NCI-H510A (cell line): ENCODE results near the gene GPC6.

Experiments used
- DNase-seq: peaks from one replicate; lab custom pipeline; 2025; lab: John Stamatoyannopoulos, UW

The GPC6 gene

DNA sequence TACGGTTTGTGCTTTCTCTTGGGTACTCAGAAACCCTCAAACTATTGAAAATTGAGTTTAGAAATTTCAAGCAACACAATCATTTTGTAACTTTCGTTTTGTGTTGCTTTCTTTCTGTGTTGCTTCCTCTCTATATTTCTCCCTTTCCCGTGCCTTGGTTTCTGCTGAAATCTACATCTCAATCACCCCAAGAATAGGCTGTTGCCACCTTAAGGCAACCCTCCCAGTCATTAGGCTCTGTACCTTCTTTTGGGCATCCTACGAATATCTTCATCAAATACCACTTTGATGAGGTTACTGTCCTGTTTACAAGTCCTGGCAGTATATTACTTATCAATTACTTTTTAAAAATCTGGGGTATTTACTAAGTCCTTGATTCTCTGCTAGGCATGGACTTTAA lies 621.6 kb downstream of the GPC6 start:
- DNase-seq, result no peak

DNA sequence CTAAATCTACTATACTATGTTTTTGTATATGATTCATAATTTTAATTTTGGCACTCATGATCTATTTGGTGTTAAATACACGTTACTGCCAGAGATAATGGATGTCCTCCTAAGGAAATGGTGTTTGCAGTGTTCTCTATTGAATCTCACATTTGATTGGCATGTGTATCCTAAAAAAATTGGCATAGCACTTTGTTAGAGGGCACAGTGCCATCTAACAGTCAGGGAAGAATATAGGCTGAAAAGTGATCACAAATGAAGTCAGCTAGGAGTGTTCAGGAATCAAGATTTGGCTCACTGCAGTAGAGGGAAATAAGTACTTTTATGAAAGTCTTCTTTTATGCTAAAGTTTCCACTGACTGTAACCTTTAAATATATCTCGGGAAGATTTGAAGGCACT lies 624.6 kb downstream of the GPC6 start:
- no peak for DNase-seq

DNA sequence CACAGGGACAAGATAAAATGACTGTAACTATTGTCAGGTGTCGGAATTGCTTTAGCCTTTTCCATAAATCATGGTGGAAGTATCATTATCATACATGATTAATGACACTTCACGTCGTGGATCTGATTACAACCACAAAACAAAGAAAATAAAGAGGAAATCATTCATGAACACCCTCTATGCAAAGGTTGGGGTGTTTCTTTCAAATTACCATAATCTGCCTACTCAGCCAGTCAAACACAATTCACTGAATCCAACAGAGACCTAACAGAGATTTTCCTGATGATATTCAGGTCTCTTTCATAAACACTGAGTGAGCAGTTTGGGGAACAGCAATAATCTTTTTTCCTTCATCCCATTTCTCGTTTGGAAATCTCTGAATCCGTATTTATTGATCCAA lies 627.3 kb downstream of the GPC6 start:
- DNase-seq, result no peak

DNA sequence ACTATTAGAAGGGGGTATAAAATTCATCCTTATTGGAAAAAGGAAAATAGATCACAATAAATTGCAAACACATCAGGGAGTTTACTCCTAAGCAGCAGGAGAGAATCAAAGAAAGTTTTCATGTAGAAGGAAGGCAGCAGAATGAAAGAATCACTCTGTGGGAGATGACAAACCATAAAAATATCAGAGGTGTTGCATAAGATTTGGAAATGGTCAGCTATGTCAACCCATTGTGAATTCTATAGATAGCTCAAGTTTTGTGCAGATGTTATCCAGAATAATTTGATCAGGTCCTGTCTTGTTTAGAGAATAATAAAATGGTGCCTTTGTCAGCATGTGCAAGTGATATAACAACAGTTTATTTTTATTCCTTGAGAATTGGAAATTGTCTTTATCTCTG lies 630.5 kb downstream of the GPC6 start:
- no peak for DNase-seq

DNA sequence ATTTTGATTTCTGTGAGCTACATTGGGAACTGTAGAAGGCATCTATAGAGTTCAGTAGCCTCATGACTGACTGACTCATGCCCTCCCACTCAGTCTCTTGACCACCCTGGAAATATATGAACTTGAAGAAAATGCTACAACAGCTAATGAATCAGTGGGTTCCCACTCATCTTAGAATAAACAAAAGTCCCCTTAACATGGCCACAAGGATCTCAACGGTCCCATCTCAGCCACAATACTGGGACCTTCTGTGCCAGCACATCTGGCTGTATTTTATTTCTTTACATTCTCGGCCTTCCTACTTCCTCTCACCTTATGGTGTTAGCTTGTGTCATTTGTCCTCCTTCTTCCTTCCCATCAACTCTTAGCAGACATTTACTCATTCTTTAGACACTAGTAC lies 633.1 kb downstream of the GPC6 start:
- no peak for DNase-seq

DNA sequence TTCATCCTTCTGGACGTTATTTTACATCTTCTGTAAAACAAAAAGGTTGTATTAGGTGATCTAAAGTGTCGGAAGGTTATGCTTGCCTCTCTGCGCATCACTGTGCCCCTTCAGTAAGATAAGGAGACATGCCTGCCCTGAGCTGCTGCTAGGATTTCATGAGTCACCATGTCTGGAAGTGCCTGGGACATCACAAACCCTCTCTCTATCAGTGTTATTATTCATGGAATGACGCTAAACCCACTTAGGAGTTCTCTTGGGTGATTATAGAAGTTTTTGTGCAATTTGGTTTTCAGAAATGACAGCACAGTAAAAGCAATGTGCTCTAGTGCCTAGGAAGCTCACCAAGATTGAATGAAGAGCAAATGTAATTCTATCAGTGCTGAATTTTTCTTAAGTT lies 635.2 kb downstream of the GPC6 start:
- no peak for DNase-seq

DNA sequence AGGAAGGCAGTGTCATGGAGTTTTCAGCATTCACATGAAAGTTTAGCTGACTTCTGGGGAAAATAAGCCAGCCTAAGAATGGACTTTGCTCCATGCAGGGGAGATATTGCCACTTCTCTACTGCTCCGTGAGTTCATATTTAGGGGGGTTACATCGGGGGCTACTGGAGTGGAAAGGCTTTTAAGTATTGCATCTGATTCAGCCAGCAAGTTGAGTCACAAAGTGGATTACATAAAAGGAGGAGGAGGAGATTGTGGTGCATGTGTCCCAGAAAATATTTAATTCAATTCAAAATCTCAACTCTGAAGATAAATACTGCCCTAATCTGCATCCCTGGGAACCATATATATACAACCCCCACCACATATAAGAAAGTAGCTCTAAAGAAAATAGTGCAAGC lies 635.7 kb downstream of the GPC6 start:
- no peak for DNase-seq

DNA sequence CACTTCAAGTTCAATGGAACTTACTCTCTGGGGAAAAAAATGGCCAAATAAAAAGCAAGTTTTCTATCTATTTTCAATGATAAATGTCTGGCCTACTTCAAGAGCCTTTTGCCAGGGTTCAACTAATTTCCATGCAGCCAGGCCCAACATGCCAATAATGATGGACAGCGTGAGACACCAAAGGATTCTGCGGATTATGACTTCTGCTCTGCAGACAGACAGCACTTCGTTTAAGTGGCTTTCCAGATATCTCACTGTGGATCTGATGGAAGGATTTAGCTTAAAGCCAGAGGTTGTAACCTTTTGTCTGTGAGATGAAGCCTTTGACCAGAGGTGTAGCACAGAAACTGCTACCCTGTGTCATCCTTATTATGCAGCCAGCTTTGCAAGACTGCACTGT lies 638.6 kb downstream of the GPC6 start:
- DNase-seq, result no peak

DNA sequence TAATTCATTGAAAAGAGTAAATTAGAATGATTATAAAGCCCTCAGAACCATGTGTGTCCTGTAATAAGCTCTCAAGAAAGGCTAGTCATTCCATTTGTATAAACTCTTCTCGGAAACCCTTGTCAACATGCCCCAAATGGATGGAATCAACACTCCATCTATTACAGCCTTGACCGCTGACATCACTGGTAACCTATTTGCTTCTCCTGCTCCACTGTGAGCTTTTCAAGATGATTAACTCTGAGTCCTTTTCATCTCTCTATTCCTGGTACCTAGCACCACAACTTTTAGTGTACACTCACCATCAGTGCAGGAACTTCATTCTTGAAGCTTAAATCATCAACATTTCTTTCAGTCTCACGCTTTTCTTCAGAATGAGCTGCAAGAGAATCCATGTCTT lies 640.9 kb downstream of the GPC6 start:
- no peak for DNase-seq

DNA sequence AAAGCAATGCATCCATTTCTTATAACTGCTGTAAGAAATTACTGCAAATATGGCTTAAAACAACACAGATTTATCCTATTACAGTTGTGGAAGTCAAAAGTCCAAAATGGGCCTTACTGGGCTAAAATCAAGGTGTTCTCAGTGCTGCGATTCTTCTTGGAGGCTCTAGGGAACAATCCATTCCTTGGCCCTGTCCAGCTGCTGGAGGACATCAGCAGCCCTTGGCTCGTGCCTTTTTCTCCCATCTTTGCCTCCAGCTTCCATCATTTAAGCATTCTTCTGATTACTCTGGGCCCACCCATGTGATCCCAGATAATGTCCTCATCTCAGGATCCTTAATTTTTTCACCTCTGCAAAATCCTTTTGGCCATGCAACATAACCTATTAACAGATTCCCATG lies 645.8 kb downstream of the GPC6 start:
- no peak for DNase-seq

DNA sequence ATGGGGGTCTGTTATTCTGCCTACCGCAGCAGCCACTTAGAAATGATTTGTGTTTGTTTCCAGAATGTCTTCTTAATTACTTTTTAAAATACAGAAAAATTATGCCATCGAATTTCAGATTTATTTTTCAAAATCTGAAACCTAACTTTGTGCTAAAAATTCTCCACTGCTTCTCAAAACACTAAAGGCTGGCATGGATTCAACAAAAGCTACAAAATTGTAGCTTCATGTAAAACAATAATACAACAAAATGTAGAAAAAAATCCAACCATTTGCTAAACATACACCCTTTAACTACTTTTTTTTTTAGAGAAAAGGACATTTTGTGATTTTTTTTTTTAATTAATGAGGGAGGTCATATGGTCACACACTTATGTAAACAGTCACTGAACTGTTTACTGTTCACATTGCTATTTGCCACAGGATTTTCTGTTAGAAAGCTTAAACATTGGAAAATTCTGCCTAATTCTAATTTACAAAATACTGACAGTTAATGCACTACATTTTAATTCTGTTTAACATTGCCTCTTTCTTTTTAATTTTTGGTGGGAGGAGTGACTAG lies 646.3 kb downstream of the GPC6 start:
- DNase-seq, result no peak

DNA sequence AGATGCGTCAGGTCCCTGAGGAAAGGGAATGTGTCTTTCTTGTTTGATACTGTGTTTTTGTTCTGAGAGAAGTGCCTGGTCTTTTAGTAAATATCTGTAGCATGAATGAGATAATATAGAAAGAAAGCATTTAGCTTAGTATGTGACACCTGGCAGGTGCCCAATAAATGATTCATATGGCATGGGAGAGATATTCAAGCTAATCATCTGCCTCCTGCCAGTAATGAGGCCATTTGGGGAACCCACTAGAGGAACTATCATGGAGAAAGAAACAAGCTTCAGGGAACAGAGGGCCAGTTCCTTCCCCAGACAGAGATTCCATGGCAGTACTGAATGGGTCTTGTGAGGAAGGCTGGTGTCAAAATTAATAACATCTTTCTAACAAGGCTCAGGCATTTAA lies 648.9 kb downstream of the GPC6 start:
- DNase-seq, result no peak

DNA sequence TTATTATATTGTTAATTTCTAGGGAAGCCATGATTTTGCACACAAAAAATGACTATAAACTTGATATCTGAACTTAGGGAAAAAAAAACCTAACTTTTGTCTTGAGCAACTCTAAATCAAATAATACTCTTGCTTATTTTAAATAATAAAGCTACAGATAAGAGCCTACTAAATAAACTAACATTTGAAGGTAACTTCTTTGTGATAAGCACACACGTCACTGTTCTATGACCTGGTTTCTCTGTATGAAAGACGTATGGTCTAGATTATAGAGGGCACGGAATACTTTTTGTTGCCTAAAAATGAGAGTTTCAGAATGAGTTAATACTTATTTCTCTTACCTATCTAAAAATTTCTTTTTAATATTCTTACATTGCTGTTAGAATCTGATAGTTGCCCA lies 649.6 kb downstream of the GPC6 start:
- no peak for DNase-seq

DNA sequence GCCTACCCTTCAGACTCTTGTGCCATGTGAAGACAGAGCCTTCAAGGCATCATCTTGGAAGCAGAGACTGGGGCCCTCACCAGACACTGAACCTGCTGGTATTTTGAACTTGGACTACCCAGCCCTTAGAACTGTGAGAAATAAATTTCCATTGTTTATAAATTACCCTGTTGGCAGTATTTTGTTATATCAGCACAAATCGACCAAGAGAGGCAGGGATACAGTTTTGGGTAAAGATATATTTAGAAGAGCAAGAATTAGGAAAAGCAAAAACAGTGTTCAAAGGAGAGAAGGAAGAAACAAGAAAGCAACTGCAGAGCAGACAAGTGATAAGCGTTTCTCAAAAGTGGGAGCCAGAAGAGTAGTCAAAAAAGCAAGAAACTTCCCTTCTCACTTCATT lies 652.1 kb downstream of the GPC6 start:
- DNase-seq, result no peak

DNA sequence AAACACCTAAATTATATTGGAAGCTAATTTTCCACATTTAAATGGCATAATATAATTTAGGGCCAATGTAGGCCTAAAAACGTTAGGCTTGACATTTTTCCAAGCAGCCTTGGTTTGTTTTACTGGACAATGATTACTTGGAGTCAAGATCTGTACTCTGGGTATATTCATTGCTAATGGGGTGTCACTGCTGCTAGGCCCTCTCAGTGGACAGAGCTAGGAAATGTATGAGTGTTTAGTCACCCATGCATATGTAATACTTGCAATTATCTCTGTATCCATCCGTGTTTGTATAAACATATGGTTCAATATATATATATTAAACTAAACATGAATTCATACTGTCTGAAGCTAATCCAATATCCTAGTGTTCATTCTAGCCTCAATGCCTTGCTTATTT lies 654.8 kb downstream of the GPC6 start:
- no peak for DNase-seq

DNA sequence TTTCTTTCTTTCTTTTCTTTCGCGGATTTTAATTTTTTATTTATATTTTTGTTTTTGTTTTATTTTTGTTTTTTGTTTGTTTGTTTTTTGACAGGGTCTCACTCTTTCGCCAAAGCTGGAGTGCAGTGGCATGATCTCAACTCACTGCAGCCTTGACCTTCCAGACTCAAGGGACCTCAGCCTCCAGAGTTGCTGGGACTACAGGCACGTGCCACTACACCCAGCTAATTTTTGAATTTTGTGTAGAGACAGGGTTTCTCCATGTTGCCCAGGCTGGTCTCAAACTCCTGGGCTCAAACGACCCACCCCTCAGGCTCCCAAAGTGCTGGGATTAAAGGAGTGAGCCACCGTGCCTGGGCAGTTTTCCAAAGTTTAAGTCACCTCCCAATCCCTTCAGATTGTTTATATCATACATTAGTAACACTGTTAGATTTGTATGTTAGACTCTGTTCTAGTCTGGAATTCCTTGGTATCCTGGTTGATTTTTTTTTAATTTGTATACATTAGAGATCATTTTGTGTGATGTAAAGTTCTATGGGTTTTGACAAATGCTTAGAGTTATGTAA lies 655.6 kb downstream of the GPC6 start:
- DNase-seq, result no peak

DNA sequence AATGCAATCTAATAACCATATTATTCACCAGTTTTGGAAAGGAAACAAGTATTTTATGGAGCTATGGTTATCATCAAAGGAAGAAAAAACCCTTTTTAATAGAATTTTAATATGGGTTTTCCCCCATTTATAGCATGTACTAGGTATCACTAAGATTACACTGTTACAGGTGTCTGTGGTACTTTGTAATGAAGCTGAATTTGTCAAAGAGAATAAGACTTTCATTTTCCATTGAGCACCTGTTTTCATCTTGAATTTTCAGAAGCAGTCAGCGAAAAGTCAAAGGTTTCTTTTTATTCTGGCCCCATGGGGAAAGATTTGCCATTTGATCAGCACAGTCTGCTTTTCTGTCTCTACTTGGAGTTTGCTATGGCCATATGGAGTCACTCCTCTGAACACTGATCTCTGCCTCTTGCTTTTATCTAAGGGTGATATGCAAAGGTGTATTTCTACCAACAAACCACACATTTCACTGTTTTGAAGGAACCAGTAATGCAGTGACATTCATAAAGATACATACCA lies 662.9 kb downstream of the GPC6 start:
- no peak for DNase-seq

DNA sequence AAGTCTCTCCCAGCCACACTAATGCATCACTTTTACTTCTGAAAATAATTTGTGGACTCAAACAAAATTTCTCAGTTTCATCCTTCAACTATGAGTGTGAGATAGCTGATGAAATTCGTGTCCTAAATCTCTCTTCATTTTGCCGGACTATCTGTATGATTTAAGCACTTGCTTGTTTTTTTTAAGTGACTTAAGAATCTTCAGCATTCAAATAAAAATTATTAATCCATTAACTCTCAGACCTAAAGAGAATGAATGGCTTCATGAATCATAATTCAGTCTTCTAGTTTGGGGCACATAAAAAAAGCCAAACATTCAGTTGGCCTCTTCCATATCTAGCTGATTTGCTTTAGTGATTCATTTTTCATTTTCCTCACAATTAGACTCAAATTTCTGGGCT lies 673.4 kb downstream of the GPC6 start:
- no peak for DNase-seq

DNA sequence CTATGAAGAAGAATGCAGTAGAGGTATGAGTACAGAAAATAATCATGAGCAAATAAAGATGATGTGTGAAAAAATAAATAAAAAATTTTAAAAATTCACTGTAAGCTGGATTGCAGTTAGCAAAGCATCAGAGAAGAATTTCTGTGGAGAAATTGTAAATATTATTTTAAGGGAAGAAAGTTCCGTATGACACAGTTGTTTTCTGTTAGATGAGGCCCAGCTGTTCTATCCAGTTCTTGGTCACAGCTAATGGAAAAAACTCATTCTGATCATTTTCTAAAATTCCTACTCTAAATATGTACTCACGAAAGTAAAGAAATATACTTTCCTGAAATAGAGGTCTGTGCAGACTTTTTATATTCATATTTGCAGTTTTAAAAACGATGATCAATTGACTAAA lies 674.1 kb downstream of the GPC6 start:
- no peak for DNase-seq

DNA sequence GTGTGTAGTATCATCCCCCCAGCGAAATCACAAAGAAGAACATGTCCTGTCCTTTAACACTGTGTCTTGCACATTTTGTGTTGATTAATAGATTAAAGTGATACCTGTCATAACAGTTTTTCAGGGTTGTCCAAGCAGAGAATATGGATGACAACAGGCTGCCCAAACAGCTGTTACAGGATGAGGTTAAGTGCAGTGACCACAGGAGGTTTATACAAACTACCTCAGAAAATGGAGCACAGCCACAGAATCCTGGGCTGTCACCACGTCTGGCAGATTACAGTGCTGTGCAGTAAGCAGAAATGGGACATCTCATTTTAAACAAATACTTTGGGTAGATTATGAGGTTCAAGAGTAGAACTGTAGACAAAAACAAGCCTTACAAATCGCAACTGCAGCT lies 677.3 kb downstream of the GPC6 start:
- no peak for DNase-seq

DNA sequence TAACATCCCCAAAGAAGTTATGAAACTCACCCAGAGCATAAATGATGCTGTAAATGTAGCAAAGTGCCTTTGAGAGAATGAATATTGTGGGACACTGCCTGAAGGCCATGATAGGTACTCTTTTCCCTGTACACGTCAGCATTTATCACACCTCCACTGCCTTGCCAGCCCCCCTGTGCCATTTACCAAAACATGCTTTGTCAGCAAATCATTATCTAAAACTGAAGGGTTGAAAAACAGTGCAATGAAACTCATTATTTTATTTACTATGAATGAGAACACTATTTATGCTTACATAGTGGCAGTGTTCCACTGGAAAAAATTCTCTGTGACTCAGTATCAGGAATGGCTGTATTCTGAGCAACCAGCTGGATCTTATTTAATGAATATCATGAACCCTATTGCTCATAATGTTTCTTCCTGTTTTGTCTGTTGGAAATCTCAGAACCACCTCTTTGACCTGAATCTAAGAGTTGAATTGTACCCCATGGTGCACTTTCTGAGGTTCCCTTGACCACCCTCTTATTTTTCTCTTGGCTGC lies 688.7 kb downstream of the GPC6 start:
- no peak for DNase-seq

DNA sequence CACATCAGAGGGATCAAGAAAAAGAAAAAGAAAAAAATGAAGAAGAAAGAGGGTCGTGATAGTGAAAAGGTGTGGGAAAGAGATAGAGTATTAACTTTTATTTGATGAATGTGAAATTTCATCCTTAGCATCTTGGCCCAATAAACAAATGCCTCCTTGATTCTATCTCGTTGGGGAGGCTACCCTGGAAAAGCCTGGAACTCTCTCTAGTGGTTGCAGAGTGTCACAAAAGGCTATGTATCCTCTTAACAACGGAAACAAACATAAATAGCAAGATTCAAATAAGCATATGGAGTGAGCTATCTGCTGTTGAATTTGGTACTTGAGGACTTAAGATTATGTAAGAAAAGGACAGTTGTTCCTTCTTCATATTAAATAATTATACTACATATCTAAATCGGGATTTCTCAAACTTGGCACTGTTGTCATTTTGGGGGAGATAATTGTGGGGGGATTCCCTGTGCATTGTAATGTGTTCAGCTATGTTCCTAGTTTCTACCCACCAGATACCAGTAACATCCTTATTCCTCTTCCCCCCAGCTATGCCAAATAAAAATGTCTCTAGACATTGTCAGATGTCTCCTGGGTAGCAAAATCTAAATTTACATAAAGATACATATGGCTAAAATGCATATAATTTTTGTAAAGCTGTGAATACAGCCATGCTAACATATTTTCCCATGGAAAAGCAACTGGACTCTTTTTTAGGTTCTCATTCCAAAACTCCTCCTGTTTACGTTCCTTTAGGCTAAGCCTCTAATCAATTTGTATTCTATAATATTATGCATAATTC lies 695.7 kb downstream of the GPC6 start:
- DNase-seq, result no peak

DNA sequence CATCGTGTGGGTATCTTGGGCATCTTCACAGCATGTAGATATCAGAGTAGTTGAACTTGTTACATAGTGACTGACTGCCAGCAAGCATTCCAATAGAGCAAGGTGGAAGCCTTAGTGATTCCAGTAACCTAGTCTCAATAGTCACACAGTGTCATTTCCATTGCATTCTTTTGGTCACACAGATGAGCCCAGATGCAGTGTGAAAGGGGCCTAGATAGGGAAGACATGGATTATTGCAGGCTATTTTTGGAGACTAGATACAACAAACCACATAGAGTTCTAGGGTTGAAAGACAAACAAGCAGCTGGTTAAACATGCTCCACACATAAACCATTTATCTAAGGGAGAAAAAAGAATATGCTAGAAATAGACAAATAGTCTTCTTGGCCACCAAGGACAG lies 699.4 kb downstream of the GPC6 start:
- no peak for DNase-seq
